OCI-M2 (cell line): ENCODE measurements around the gene CFAP61.

Source experiments
- DNase-seq: peaks from one replicate; lab custom pipeline; 2025; ENCODE audit not compliant: unreplicated experiment; lab: John Stamatoyannopoulos, UW

CFAP61 gene

GRCh38 chr20:20036756-20037155 lies 15.6 kb upstream of the CFAP61 start:
- no peak for DNase-seq

- DNase-seq: no peak
Observed at GRCh38 chr20:20037960-20038359, 14.4 kb upstream of the CFAP61 start.

- no peak for DNase-seq
Observed at GRCh38 chr20:20038586-20038985, 13.7 kb upstream of the CFAP61 start.

GRCh38 chr20:20039752-20040387 lies 12.5 kb upstream of the CFAP61 start:
- no peak for DNase-seq

- no peak for DNase-seq
Observed at GRCh38 chr20:20051767-20052073, 612 bp upstream of the CFAP61 start.

GRCh38 chr20:20060234-20060998 lies 8.1 kb downstream of the CFAP61 start:
- no peak for DNase-seq

GRCh38 chr20:20063941-20064702 lies 11.8 kb downstream of the CFAP61 start:
- DNase-seq: no peak

GRCh38 chr20:20065361-20065760 lies 13.0 kb downstream of the CFAP61 start:
- no peak for DNase-seq

GRCh38 chr20:20070871-20071726 lies 18.8 kb downstream of the CFAP61 start:
- DNase-seq: no peak

GRCh38 chr20:20073801-20074371 lies 21.6 kb downstream of the CFAP61 start:
- no peak for DNase-seq

- DNase-seq: no peak
Observed at GRCh38 chr20:20075032-20075431, 22.7 kb downstream of the CFAP61 start.

- DNase-seq: no peak
Observed at GRCh38 chr20:20076297-20077065, 24.1 kb downstream of the CFAP61 start.

GRCh38 chr20:20078041-20078440 lies 25.7 kb downstream of the CFAP61 start:
- no peak for DNase-seq

GRCh38 chr20:20079102-20079784 lies 26.9 kb downstream of the CFAP61 start:
- no peak for DNase-seq

GRCh38 chr20:20083807-20084206 lies 31.5 kb downstream of the CFAP61 start:
- peak; percentile 23 for DNase-seq

GRCh38 chr20:20084296-20084752 lies 32.0 kb downstream of the CFAP61 start:
- DNase-seq: no peak

GRCh38 chr20:20085071-20085470 lies 32.7 kb downstream of the CFAP61 start:
- no peak for DNase-seq

- no peak for DNase-seq
Observed at GRCh38 chr20:20085812-20086211, 33.5 kb downstream of the CFAP61 start.

GRCh38 chr20:20089018-20089417 lies 36.7 kb downstream of the CFAP61 start:
- no peak for DNase-seq
